HEK293 (cell line): ENCODE data around the gene LYPD6B.

ENCODE experiments used
- BCL6B ChIP-seq: fragments of 450-650 bp; formaldehyde crosslinking; IDR thresholded peaks from 2 replicates; pipeline ENCODE4 v1.5.1; 2017; ENCODE audit warnings: missing biosample characterization, missing genetic modification characterization
- FEZF1 ChIP-seq: fragments of 450-650 bp; formaldehyde crosslinking; IDR thresholded peaks from 2 replicates; pipeline ENCODE4 v1.5.1; 2016; ENCODE audit warnings: missing biosample characterization, missing genetic modification characterization
- OSR2 ChIP-seq: fragments of 450-650 bp; formaldehyde crosslinking; IDR thresholded peaks from 2 replicates; pipeline ENCODE4 v1.5.1; 2016; ENCODE audit warnings: missing biosample characterization, missing genetic modification characterization
- OVOL3 ChIP-seq: fragments of 450-650 bp; formaldehyde crosslinking; IDR thresholded peaks from 2 replicates; pipeline ENCODE4 v1.5.1; 2016; ENCODE audit warnings: missing biosample characterization, missing genetic modification characterization
- PRDM4 ChIP-seq: fragments of 450-650 bp; formaldehyde crosslinking; IDR thresholded peaks from 2 replicates; pipeline ENCODE4 v1.5.1; 2017; ENCODE audit warnings: missing biosample characterization, missing genetic modification characterization
- TCF7L2 ChIP-seq: IDR thresholded peaks from 2 replicates; pipeline ENCODE4 v1.6.1; 2011; ENCODE audit warnings: low read depth, mild to moderate bottlenecking, inconsistent platforms, low read length, moderate library complexity, borderline replicate concordance
- ZBTB17 ChIP-seq: fragments of 450-650 bp; formaldehyde crosslinking; IDR thresholded peaks from 2 replicates; pipeline ENCODE4 v1.5.1; 2016; ENCODE audit warnings: missing biosample characterization, missing genetic modification characterization
- ZBTB20 ChIP-seq: fragments of 450-650 bp; formaldehyde crosslinking; IDR thresholded peaks from 2 replicates; pipeline ENCODE4 v1.5.1; 2016; ENCODE audit warnings: missing biosample characterization, missing genetic modification characterization
- ZBTB7A ChIP-seq: fragments of 450-650 bp; formaldehyde crosslinking; IDR thresholded peaks from 2 replicates; pipeline ENCODE4 v1.5.1; 2016; ENCODE audit warnings: low read depth, missing biosample characterization, missing genetic modification characterization
- ZFHX2 ChIP-seq: fragments of 450-650 bp; formaldehyde crosslinking; conservative IDR thresholded peaks from 2 replicates; pipeline ENCODE4 v1.5.1; 2016; ENCODE audit warnings: missing biosample characterization, missing genetic modification characterization
- ZFP41 ChIP-seq: fragments of 450-650 bp; formaldehyde crosslinking; IDR thresholded peaks from 2 replicates; pipeline ENCODE4 v1.5.1; 2016; ENCODE audit warnings: missing biosample characterization, missing genetic modification characterization, borderline replicate concordance
- ZNF146 ChIP-seq: fragments of 450-650 bp; formaldehyde crosslinking; IDR thresholded peaks from 2 replicates; pipeline ENCODE4 v1.5.1; 2016; ENCODE audit warnings: missing biosample characterization, missing genetic modification characterization
- ZNF148 ChIP-seq: fragments of 450-650 bp; formaldehyde crosslinking; IDR thresholded peaks from 2 replicates; pipeline ENCODE4 v1.5.0; 2017; ENCODE audit warnings: missing biosample characterization, missing genetic modification characterization, borderline replicate concordance
- ZNF18 ChIP-seq: fragments of 450-650 bp; formaldehyde crosslinking; IDR thresholded peaks from 2 replicates; pipeline ENCODE4 v1.5.1; 2016; ENCODE audit warnings: missing biosample characterization, missing genetic modification characterization
- ZNF202 ChIP-seq: fragments of 450-650 bp; formaldehyde crosslinking; IDR thresholded peaks from 2 replicates; pipeline ENCODE4 v1.5.1; 2016; ENCODE audit warnings: missing biosample characterization, missing genetic modification characterization, borderline replicate concordance
- ZNF211 ChIP-seq: fragments of 450-650 bp; formaldehyde crosslinking; IDR thresholded peaks from 2 replicates; pipeline ENCODE4 v1.5.1; 2016; ENCODE audit warnings: low read depth, missing biosample characterization, missing genetic modification characterization
- ZNF221 ChIP-seq: fragments of 450-650 bp; formaldehyde crosslinking; IDR thresholded peaks from 2 replicates; pipeline ENCODE4 v1.5.1; 2017; ENCODE audit warnings: missing biosample characterization, missing genetic modification characterization, borderline replicate concordance
- ZNF23 ChIP-seq: fragments of 450-650 bp; formaldehyde crosslinking; IDR thresholded peaks from 2 replicates; pipeline ENCODE4 v1.5.1; 2016; ENCODE audit warnings: missing biosample characterization, missing genetic modification characterization, borderline replicate concordance
- ZNF24 ChIP-seq: fragments of 450-650 bp; formaldehyde crosslinking; IDR thresholded peaks from 2 replicates; pipeline ENCODE4 v1.5.1; 2016; ENCODE audit warnings: missing biosample characterization, missing genetic modification characterization
- ZNF426 ChIP-seq: fragments of 450-650 bp; formaldehyde crosslinking; IDR thresholded peaks from 2 replicates; pipeline ENCODE4 v1.5.1; 2017; ENCODE audit warnings: missing biosample characterization, missing genetic modification characterization, mild to moderate bottlenecking, inconsistent platforms, moderate library complexity
- ZNF433 ChIP-seq: fragments of 450-650 bp; formaldehyde crosslinking; IDR thresholded peaks from 2 replicates; pipeline ENCODE4 v1.5.1; 2016; ENCODE audit warnings: missing biosample characterization, missing genetic modification characterization, low read depth
- ZNF561 ChIP-seq: fragments of 450-650 bp; IDR thresholded peaks from 2 replicates; pipeline ENCODE4 v1.5.1; 2018; ENCODE audit warnings: missing biosample characterization, missing genetic modification characterization, borderline replicate concordance
- ZNF629 ChIP-seq: fragments of 450-650 bp; formaldehyde crosslinking; IDR thresholded peaks from 2 replicates; pipeline ENCODE4 v1.5.1; 2017; ENCODE audit warnings: missing biosample characterization, missing genetic modification characterization
- ZNF660 ChIP-seq: fragments of 450-650 bp; IDR thresholded peaks from 2 replicates; pipeline ENCODE4 v1.5.1; 2018; ENCODE audit warnings: missing biosample characterization, mild to moderate bottlenecking, missing genetic modification characterization
- ZNF76 ChIP-seq: fragments of 450-650 bp; formaldehyde crosslinking; IDR thresholded peaks from 2 replicates; pipeline ENCODE4; 2016; ENCODE audit warnings: low read depth, missing biosample characterization, missing genetic modification characterization, borderline replicate concordance
- ZNF792 ChIP-seq: fragments of 450-650 bp; formaldehyde crosslinking; IDR thresholded peaks from 2 replicates; pipeline ENCODE4 v1.5.1; 2016; ENCODE audit warnings: missing biosample characterization, missing genetic modification characterization
- ZNF837 ChIP-seq: fragments of 450-650 bp; formaldehyde crosslinking; IDR thresholded peaks from 2 replicates; pipeline ENCODE4 v1.5.1; 2016; ENCODE audit warnings: missing biosample characterization, missing genetic modification characterization
- ZSCAN30 ChIP-seq: fragments of 450-650 bp; IDR thresholded peaks from 2 replicates; pipeline ENCODE4 v1.5.1; 2018; ENCODE audit warnings: missing biosample characterization, mild to moderate bottlenecking, missing genetic modification characterization, moderate library complexity
- TF ChIP-seq, protein P1 (sequence below): fragments of 450-650 bp; formaldehyde crosslinking; IDR thresholded peaks from 2 replicates; pipeline ENCODE4 v1.5.1; 2016; ENCODE audit warnings: missing biosample characterization, missing genetic modification characterization

Gene LYPD6B

DNA sequence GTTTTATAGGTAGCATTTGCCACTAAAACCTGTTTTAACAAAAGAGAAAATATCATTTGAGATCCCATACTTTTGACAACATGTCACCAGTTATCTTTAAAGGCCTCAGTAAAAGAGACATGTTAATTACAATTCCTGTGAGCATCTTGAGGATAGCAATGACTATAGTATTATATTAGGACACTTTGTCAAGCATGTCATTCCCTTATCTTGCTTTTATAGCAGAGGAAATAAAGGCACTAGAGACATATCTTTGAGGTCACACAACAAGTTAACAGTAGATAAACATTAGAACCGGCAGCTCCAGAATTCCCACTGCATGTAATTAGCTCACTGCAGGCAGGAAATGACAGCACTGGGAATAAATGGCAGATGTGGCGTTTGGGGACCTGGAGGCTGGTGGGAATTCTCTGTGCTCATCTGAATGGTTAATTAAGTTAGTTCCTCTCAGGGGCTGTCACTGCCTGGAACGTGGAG is 25.9 kb downstream of the LYPD6B start (continued):
- peak; percentile 83 for TF ChIP-seq ZNF18 (tag by site-specific recombination)
- TF ChIP-seq ZNF561 (tag by site-specific recombination), result no peak
- no peak for TF ChIP-seq ZBTB7A (tag by site-specific recombination)
- TF ChIP-seq ZNF202, result no peak
- no peak for TF ChIP-seq ZNF221 (tag by site-specific recombination)
- TF ChIP-seq ZNF660 (tag by site-specific recombination), result no peak
- peak; percentile 76 for TF ChIP-seq PRDM4 (tag by site-specific recombination)
- TF ChIP-seq FEZF1 (tag by site-specific recombination), result peak; percentile 94
- TF ChIP-seq ZNF426 (tag by site-specific recombination), result no peak
- no peak for TF ChIP-seq ZFHX2 (tag by site-specific recombination)
- TF ChIP-seq, protein P1, sequence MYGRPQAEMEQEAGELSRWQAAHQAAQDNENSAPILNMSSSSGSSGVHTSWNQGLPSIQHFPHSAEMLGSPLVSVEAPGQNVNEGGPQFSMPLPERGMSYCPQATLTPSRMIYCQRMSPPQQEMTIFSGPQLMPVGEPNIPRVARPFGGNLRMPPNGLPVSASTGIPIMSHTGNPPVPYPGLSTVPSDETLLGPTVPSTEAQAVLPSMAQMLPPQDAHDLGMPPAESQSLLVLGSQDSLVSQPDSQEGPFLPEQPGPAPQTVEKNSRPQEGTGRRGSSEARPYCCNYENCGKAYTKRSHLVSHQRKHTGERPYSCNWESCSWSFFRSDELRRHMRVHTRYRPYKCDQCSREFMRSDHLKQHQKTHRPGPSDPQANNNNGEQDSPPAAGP (tag by site-specific recombination), result no peak
- TF ChIP-seq ZNF146 (tag by site-specific recombination), result no peak
- no peak for TF ChIP-seq ZNF211 (tag by site-specific recombination)
- TF ChIP-seq OVOL3 (tag by site-specific recombination), result peak; percentile 61; the same call in 1 of the 2 replicates
- TF ChIP-seq ZNF837 (tag by site-specific recombination), result no peak
- no peak for TF ChIP-seq ZNF792 (tag by site-specific recombination)
- TF ChIP-seq OSR2 (tag by site-specific recombination), result peak; percentile 87
- TF ChIP-seq ZBTB17 (tag by site-specific recombination), result no peak
- TF ChIP-seq TCF7L2, result peak; percentile 92
- no peak for TF ChIP-seq ZNF23 (tag by site-specific recombination)
- no peak for TF ChIP-seq ZNF76 (tag by site-specific recombination)
- 0 out of 2 replicates have a peak, but pooled peaks have one; percentile 53 for TF ChIP-seq ZSCAN30 (tag by site-specific recombination)
- no peak for TF ChIP-seq ZNF433 (tag by site-specific recombination)
- TF ChIP-seq ZNF629, result peak; percentile 80
- no peak for TF ChIP-seq BCL6B (tag by site-specific recombination)
- TF ChIP-seq ZNF24 (tag by site-specific recombination), result no peak
- TF ChIP-seq ZFP41 (tag by site-specific recombination), result no peak
- TF ChIP-seq ZBTB20 (tag by site-specific recombination), result no peak
- TF ChIP-seq ZNF148 (tag by site-specific recombination), result no peak
